ENCODE measurements around the gene LARP4B. TPM values are rescaled to one million over a fixed set of nuclear protein-coding genes. Genes with fewer than 3 reads are reported as not detected.

LARP4B gene
- total RNA-seq, 1 donor from 2014 or later = 78.3 TPM

GRCh38 chr10:834493-834892, 97.0 kb downstream of the LARP4B start:
- Histone ChIP-seq H3K9me3 (no peaks in the 10 kb centered on the region), H3K4me1 (peaks cover 12% of the 10 kb centered on the region), H3K27me3 (no peaks in the 10 kb centered on the region), H3K36me3 (peaks cover 0 to 16% of the 10 kb centered on the region in 2 donors), H3K4me3 (no peak overlapping the region), H3K27ac (no peak overlapping the region)
- TF ChIP-seq POLR2A (IDR thresholded peaks at IDR 0.05) (no peak), CTCF (IDR thresholded peaks at IDR 0.05) (no peak), POLR2AphosphoS5 (IDR thresholded peaks at IDR 0.05; ENCODE audit: insufficient read depth in 1 of 2, low read depth in 1 of 2) (no peak)
- no peak for DNase-seq (ENCODE audit: extremely low spot score in 2 of 2)
- intact Hi-C loops (cut with DNase I) = no loop called here

GRCh38 chr10:829241-829640, 102.3 kb downstream of the LARP4B start:
- Histone ChIP-seq H3K4me3 (no peak overlapping the region), H3K36me3 (peaks cover 0 to 62% of the 10 kb centered on the region in 2 donors), H3K9me3 (no peaks in the 10 kb centered on the region), H3K4me1 (no peaks in the 10 kb centered on the region), H3K27ac (no peak overlapping the region), H3K27me3 (no peaks in the 10 kb centered on the region)
- intact Hi-C loops (cut with DNase I) = no loop called here
- no peak for DNase-seq (ENCODE audit: extremely low spot score in 2 of 2)
- no peak for TF ChIP-seq POLR2AphosphoS5 (IDR thresholded peaks at IDR 0.05; ENCODE audit: insufficient read depth in 1 of 2, low read depth in 1 of 2)
- no peak for TF ChIP-seq POLR2A (IDR thresholded peaks at IDR 0.05)
- TF ChIP-seq CTCF (IDR thresholded peaks at IDR 0.05) = no peak

- TF ChIP-seq POLR2AphosphoS5 (IDR thresholded peaks at IDR 0.05; ENCODE audit: insufficient read depth in 1 of 2, low read depth in 1 of 2) = no peak
- TF ChIP-seq POLR2A (IDR thresholded peaks at IDR 0.05) = no peak
- no peak for TF ChIP-seq CTCF (IDR thresholded peaks at IDR 0.05)
- no peak overlapping the region for H3K27ac ChIP-seq
- H3K4me3 ChIP-seq = no peak overlapping the region
- intact Hi-C loops (cut with DNase I) = no loop called here
- DNase-seq (ENCODE audit: extremely low spot score in 2 of 2) = no peak
- H3K9me3 ChIP-seq = no peaks in the 10 kb centered on the region
- H3K4me1 ChIP-seq = no peaks in the 10 kb centered on the region
- peaks cover 0 to 71% of the 10 kb centered on the region in 2 donors for H3K36me3 ChIP-seq
- H3K27me3 ChIP-seq = no peaks in the 10 kb centered on the region
Measured at GRCh38 chr10:828191-828590, 103.3 kb downstream of the LARP4B start.

- intact Hi-C loops (cut with DNase I) = no loop called here
- Histone ChIP-seq H3K9me3 (no peaks in the 10 kb centered on the region), H3K27me3 (no peaks in the 10 kb centered on the region), H3K27ac (no peak overlapping the region), H3K36me3 (peaks cover 3 to 95% of the 10 kb centered on the region in 2 donors), H3K4me1 (no peaks in the 10 kb centered on the region), H3K4me3 (no peak overlapping the region)
- no peak for DNase-seq (ENCODE audit: extremely low spot score in 2 of 2)
- TF ChIP-seq POLR2AphosphoS5 (IDR thresholded peaks at IDR 0.05; ENCODE audit: insufficient read depth in 1 of 2, low read depth in 1 of 2) = no peak
- TF ChIP-seq POLR2A (IDR thresholded peaks at IDR 0.05) = no peak
- no peak for TF ChIP-seq CTCF (IDR thresholded peaks at IDR 0.05)
Measured at GRCh38 chr10:824946-825345, 106.6 kb downstream of the LARP4B start.

- no peak overlapping the region for H3K4me3 ChIP-seq
- H3K36me3 ChIP-seq = peaks cover 3 to 92% of the 10 kb centered on the region in 2 donors
- TF ChIP-seq CTCF (IDR thresholded peaks at IDR 0.05) (no peak), POLR2A (IDR thresholded peaks at IDR 0.05) (no peak), POLR2AphosphoS5 (IDR thresholded peaks at IDR 0.05; ENCODE audit: insufficient read depth in 1 of 2, low read depth in 1 of 2) (no peak)
- intact Hi-C loops (cut with DNase I) = no loop called here
- no peak for DNase-seq (ENCODE audit: extremely low spot score in 2 of 2)
- no peaks in the 10 kb centered on the region for H3K4me1 ChIP-seq
- H3K9me3 ChIP-seq = no peaks in the 10 kb centered on the region
- no peak overlapping the region for H3K27ac ChIP-seq
- no peaks in the 10 kb centered on the region for H3K27me3 ChIP-seq
Measured at GRCh38 chr10:824497-824896, 107.0 kb downstream of the LARP4B start.

Data from vagina (tissue), 2 donors.